Measurements from ENCODE around the gene BNIP5. TPM values are rescaled to one million over a fixed set of nuclear protein-coding genes. Genes with fewer than 3 reads are reported as not detected.

Gene BNIP5
- total RNA-seq, 1 experiment from 2014 or later, result 0.94 TPM

DNA sequence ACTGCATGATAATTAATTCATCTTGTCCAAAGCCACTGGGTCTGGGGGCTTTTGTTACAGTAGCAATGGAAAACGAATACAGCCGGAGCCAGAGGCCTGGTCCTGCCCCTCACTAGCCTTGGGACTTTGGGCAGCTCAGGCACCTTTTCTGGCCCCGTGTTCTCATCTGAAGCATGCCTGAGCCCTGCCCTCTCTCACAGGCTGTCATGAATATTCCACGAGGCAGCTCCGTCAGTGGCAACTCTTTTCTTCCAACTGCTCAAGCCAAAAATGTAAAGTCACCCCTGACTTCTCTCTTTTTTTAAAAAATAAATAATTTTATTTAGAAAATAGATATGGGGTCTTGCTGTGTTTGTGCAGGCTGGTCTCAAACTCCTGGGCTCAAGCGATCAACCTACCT, 5.3 kb downstream of the BNIP5 start:
- no peak for DNase-seq
- TF ChIP-seq, protein P1, sequence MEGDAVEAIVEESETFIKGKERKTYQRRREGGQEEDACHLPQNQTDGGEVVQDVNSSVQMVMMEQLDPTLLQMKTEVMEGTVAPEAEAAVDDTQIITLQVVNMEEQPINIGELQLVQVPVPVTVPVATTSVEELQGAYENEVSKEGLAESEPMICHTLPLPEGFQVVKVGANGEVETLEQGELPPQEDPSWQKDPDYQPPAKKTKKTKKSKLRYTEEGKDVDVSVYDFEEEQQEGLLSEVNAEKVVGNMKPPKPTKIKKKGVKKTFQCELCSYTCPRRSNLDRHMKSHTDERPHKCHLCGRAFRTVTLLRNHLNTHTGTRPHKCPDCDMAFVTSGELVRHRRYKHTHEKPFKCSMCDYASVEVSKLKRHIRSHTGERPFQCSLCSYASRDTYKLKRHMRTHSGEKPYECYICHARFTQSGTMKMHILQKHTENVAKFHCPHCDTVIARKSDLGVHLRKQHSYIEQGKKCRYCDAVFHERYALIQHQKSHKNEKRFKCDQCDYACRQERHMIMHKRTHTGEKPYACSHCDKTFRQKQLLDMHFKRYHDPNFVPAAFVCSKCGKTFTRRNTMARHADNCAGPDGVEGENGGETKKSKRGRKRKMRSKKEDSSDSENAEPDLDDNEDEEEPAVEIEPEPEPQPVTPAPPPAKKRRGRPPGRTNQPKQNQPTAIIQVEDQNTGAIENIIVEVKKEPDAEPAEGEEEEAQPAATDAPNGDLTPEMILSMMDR (IDR thresholded peaks at IDR 0.05; ENCODE audit: unreplicated experiment), result no peak
- no peak overlapping the region for H3K27ac Mint-ChIP-seq (ENCODE audit: unreplicated experiment)
- intact Hi-C loops (cut with micrococcal nuclease; ENCODE audit: unreplicated experiment), result no loop called here
- BruUV-seq (replicated peaks), result no TSS peak
- no peaks in the 10 kb centered on the region for H3K36me3 Mint-ChIP-seq (ENCODE audit: insufficient read depth, unreplicated experiment)
- H3K4me1 Mint-ChIP-seq (ENCODE audit: low read depth, unreplicated experiment), result peaks cover 16% of the 10 kb centered on the region
- peaks cover 64% of the 10 kb centered on the region for H3K27me3 Mint-ChIP-seq (ENCODE audit: unreplicated experiment)
- no peak overlapping the region for H3K4me3 Mint-ChIP-seq (ENCODE audit: low read depth, unreplicated experiment)
- no peaks in the 10 kb centered on the region for H3K9me3 Mint-ChIP-seq (ENCODE audit: low read depth, unreplicated experiment)
- CTCF ChIA-PET, result no interaction called here

DNA sequence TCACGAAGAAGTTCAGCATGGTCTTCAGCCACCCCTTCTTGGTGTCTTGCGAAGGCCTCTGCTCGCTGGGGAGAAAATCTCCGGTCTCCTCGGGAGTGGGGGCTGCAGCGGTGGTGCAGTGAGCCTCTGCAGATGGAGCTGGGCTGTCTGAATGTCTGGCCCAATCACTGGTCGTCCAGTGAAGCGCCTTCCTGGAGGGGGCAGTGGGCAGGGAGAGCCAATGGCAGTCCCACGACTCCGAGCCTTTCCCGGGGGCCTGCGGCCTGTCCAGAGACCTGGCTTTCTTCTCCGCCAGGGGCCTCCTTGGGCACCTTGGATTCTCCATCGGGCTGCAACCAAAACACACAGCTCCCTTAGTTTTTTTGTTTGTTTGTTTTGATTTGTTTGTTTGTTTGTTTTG, 6.3 kb downstream of the BNIP5 start:
- CTCF ChIA-PET, result interaction anchor here (1.0 kb wide), 1 partner anchor 10 kb away, joined by 3 read pairs; no protein-coding TSS in a partner anchor
- Mint-ChIP-seq H3K4me1 (ENCODE audit: low read depth, unreplicated experiment) (peaks cover 11% of the 10 kb centered on the region), H3K27ac (ENCODE audit: unreplicated experiment) (no peak overlapping the region), H3K27me3 (ENCODE audit: unreplicated experiment) (peaks cover 74% of the 10 kb centered on the region), H3K9me3 (ENCODE audit: low read depth, unreplicated experiment) (no peaks in the 10 kb centered on the region), H3K36me3 (ENCODE audit: insufficient read depth, unreplicated experiment) (no peaks in the 10 kb centered on the region), H3K4me3 (ENCODE audit: low read depth, unreplicated experiment) (no peak overlapping the region)
- TF ChIP-seq, protein P1 (IDR thresholded peaks at IDR 0.05; ENCODE audit: unreplicated experiment), result no peak
- DNase-seq, result no peak
- intact Hi-C loops (cut with micrococcal nuclease; ENCODE audit: unreplicated experiment), result no loop called here
- no TSS peak for BruUV-seq (replicated peaks)

DNA sequence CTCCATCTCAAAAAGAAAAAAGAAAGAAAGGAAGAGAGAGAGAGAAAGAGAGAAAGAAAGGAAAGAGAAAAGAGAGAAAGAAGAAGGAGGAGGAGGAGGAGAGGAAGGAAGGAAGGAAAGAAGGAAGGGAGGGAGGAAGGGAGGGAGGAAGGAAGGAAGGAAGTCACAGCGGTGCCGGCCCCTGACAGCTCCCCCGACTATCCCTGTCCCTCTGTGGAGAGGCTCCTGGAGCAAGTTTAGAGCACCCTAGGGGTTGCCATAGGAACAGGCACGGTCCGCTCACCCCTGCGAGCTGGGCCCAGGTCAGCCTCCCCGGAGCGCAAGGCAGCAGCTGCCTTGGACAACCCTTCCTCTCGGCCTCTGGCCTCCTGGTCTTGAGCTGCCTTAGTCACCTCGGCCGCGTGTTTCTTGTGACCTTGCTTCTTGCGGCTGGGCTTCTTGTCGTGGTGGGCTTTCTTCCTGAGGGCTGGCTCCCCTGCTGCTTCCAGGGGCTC, 6.8 kb downstream of the BNIP5 start:
- DNase-seq, result no peak
- CTCF ChIA-PET, result interaction anchor here (1.0 kb wide), 1 partner anchor 11 kb away, joined by 3 read pairs; no protein-coding TSS in a partner anchor
- BruUV-seq (replicated peaks), result no TSS peak
- Mint-ChIP-seq H3K9me3 (ENCODE audit: low read depth, unreplicated experiment) (no peaks in the 10 kb centered on the region), H3K27me3 (ENCODE audit: unreplicated experiment) (peaks cover 74% of the 10 kb centered on the region), H3K4me1 (ENCODE audit: low read depth, unreplicated experiment) (peaks cover 6% of the 10 kb centered on the region), H3K4me3 (ENCODE audit: low read depth, unreplicated experiment) (no peak overlapping the region), H3K36me3 (ENCODE audit: insufficient read depth, unreplicated experiment) (no peaks in the 10 kb centered on the region), H3K27ac (ENCODE audit: unreplicated experiment) (no peak overlapping the region)
- TF ChIP-seq, protein P1 (IDR thresholded peaks at IDR 0.05; ENCODE audit: unreplicated experiment), result no peak
- intact Hi-C loops (cut with micrococcal nuclease; ENCODE audit: unreplicated experiment), result no loop called here

DNA sequence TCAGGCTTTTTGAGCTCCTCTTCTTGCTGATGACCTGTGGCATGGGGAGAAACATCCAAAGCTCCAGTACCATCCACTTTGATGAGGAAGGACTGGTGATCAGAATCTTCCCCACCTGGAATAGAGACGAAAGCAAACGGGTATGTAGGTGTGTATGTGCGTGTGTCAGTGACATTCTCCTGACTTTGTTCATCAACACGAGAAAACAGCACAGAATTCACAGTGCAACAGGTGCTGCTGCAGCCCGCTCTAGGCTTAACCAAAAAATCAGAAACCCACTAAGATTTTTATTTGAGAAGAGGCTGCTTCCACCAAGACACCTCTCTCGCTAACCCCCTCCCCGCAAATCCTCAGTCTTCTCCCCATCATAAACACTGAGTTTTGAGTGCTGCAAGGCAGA, 8.1 kb downstream of the BNIP5 start:
- Mint-ChIP-seq H3K27ac (ENCODE audit: unreplicated experiment) (no peak overlapping the region), H3K27me3 (ENCODE audit: unreplicated experiment) (peaks cover 63% of the 10 kb centered on the region), H3K9me3 (ENCODE audit: low read depth, unreplicated experiment) (no peaks in the 10 kb centered on the region), H3K4me1 (ENCODE audit: low read depth, unreplicated experiment) (no peaks in the 10 kb centered on the region), H3K4me3 (ENCODE audit: low read depth, unreplicated experiment) (no peak overlapping the region), H3K36me3 (ENCODE audit: insufficient read depth, unreplicated experiment) (no peaks in the 10 kb centered on the region)
- no peak for DNase-seq
- CTCF ChIA-PET, result no interaction called here
- no TSS peak for BruUV-seq (replicated peaks)
- TF ChIP-seq, protein P1 (IDR thresholded peaks at IDR 0.05; ENCODE audit: unreplicated experiment), result no peak
- intact Hi-C loops (cut with micrococcal nuclease; ENCODE audit: unreplicated experiment), result no loop called here

All from Calu3 (cell line).